Measurements from ENCODE around the gene SULT4A1.

The SULT4A1 gene

GRCh38 chr22:43827003-43827735 lies 35.1 kb downstream of the SULT4A1 start:
- DNase-seq = no peak

- no peak for DNase-seq
Measured at GRCh38 chr22:43826142-43827002, 35.9 kb downstream of the SULT4A1 start.

GRCh38 chr22:43825651-43826050 lies 36.7 kb downstream of the SULT4A1 start:
- DNase-seq = no peak

GRCh38 chr22:43824724-43825420 lies 37.4 kb downstream of the SULT4A1 start:
- DNase-seq = no peak

- no peak for DNase-seq
Measured at GRCh38 chr22:43823911-43824665, 38.2 kb downstream of the SULT4A1 start.

- DNase-seq = no peak
Measured at GRCh38 chr22:43823353-43823908, 38.9 kb downstream of the SULT4A1 start.

GRCh38 chr22:43821606-43822425 lies 40.5 kb downstream of the SULT4A1 start:
- DNase-seq = no peak

- no peak for DNase-seq
Measured at GRCh38 chr22:43820651-43821305, 41.5 kb downstream of the SULT4A1 start.

GRCh38 chr22:43819931-43820640 lies 42.2 kb downstream of the SULT4A1 start:
- DNase-seq = no peak

GRCh38 chr22:43819421-43819921 lies 42.8 kb downstream of the SULT4A1 start:
- no peak for DNase-seq

- no peak for DNase-seq
Measured at GRCh38 chr22:43818981-43819380, 43.3 kb downstream of the SULT4A1 start.

GRCh38 chr22:43817402-43817801 lies 44.9 kb downstream of the SULT4A1 start:
- no peak for DNase-seq

- DNase-seq = no peak
Measured at GRCh38 chr22:43814264-43814663, 48.0 kb downstream of the SULT4A1 start.

- no peak for DNase-seq
Measured at GRCh38 chr22:43812890-43813289, 49.4 kb downstream of the SULT4A1 start.

- DNase-seq = peak; percentile 91
Measured at GRCh38 chr22:43812149-43812842, 50.0 kb downstream of the SULT4A1 start, which contains the start of gene EFCAB6. EFCAB6 (minus strand) TSS chr22:43812305; CDS start chr22:43782318, 29,987 bp downstream.

- DNase-seq = no peak
Measured at GRCh38 chr22:43811777-43812148, 50.5 kb downstream of the SULT4A1 start.

- DNase-seq = no peak
Measured at GRCh38 chr22:43802897-43803495, 59.3 kb downstream of the SULT4A1 start.

GRCh38 chr22:43800970-43801369 lies 61.3 kb downstream of the SULT4A1 start:
- no peak for DNase-seq

GRCh38 chr22:43798492-43798891 lies 63.8 kb downstream of the SULT4A1 start:
- no peak for DNase-seq

All from CD4-positive, alpha-beta T cell treated with Interleukin-21 for 1 hour (primary cell).